ENCODE measurements around the gene BCAS3. TPM values are rescaled to one million over a fixed set of nuclear protein-coding genes. Genes with fewer than 3 reads are reported as not detected.
"Not testable (repeated sequence)": the region's sequence is repeated elsewhere in the genome, so short reads cannot be mapped to it uniquely, and the experiment has no call there.

The BCAS3 gene
- total RNA-seq, 1 donor from 2014 or later = 44.8 TPM

DNA sequence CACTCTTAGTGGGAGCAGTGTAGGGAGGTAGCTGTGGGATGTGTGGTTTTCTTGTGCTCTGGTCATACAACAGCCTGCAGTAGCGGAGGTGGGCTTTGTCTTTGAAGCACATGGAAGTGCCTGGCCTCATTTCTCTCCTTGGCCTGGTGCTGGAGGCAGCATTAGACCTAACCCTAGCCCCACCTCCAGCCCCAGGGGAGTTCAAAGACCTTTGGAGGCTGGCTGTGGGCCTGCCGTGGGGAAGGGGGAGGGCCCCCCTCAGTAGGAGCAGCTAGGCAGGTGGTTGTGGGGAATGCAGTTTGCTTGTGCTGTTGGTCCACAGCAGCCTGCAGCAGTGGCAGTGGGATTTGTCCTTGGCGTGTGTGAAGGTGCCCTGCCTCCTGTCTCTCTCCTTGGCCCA lies 91.7 kb downstream of the BCAS3 start:
- peaks cover 4% of the 10 kb centered on the region for H3K9me3 Mint-ChIP-seq (ENCODE audit: unreplicated experiment)
- no peak for DNase-seq
- H3K36me3 Mint-ChIP-seq (ENCODE audit: unreplicated experiment) = no peaks in the 10 kb centered on the region
- no peak overlapping the region for H3K27ac Mint-ChIP-seq (ENCODE audit: unreplicated experiment)
- H3K4me1 Mint-ChIP-seq (ENCODE audit: low read depth, unreplicated experiment) = no peaks in the 10 kb centered on the region
- H3K27me3 Mint-ChIP-seq (ENCODE audit: unreplicated experiment) = no peaks in the 10 kb centered on the region
- no peak overlapping the region for H3K4me3 Mint-ChIP-seq (ENCODE audit: unreplicated experiment)
- TF ChIP-seq, protein P1, sequence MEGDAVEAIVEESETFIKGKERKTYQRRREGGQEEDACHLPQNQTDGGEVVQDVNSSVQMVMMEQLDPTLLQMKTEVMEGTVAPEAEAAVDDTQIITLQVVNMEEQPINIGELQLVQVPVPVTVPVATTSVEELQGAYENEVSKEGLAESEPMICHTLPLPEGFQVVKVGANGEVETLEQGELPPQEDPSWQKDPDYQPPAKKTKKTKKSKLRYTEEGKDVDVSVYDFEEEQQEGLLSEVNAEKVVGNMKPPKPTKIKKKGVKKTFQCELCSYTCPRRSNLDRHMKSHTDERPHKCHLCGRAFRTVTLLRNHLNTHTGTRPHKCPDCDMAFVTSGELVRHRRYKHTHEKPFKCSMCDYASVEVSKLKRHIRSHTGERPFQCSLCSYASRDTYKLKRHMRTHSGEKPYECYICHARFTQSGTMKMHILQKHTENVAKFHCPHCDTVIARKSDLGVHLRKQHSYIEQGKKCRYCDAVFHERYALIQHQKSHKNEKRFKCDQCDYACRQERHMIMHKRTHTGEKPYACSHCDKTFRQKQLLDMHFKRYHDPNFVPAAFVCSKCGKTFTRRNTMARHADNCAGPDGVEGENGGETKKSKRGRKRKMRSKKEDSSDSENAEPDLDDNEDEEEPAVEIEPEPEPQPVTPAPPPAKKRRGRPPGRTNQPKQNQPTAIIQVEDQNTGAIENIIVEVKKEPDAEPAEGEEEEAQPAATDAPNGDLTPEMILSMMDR (IDR thresholded peaks at IDR 0.05; ENCODE audit: partially characterized antibody, unreplicated experiment) = no peak

DNA sequence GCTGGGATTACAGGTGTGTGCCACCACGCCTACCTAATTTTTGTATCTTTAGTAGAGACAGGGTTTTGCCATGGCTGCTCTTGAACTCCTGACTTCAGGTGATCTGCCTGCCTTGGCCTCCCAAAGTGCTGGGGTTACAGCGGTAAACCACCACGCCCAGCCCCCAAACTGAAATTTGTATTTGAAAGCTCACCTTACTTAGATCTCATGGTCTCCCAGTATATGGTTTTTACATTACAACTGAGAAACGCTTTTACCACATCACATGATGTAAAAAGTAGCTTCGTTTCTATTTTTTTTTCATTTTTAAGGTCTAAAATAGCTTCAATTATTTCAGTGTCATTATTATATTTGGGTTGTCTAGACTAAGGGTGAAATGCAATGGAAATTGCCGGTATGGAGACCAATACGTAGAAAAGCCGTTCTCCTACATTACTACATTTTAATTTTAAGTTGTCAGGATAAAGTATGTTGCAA lies 93.3 kb downstream of the BCAS3 start:
- Mint-ChIP-seq H3K4me1 (ENCODE audit: low read depth, unreplicated experiment) (no peaks in the 10 kb centered on the region), H3K27me3 (ENCODE audit: unreplicated experiment) (no peaks in the 10 kb centered on the region), H3K27ac (ENCODE audit: unreplicated experiment) (no peak overlapping the region), H3K4me3 (ENCODE audit: unreplicated experiment) (no peak overlapping the region), H3K9me3 (ENCODE audit: unreplicated experiment) (peaks cover 2% of the 10 kb centered on the region), H3K36me3 (ENCODE audit: unreplicated experiment) (no peaks in the 10 kb centered on the region)
- TF ChIP-seq, protein P1 (IDR thresholded peaks at IDR 0.05; ENCODE audit: partially characterized antibody, unreplicated experiment) = no peak
- DNase-seq = no peak

DNA sequence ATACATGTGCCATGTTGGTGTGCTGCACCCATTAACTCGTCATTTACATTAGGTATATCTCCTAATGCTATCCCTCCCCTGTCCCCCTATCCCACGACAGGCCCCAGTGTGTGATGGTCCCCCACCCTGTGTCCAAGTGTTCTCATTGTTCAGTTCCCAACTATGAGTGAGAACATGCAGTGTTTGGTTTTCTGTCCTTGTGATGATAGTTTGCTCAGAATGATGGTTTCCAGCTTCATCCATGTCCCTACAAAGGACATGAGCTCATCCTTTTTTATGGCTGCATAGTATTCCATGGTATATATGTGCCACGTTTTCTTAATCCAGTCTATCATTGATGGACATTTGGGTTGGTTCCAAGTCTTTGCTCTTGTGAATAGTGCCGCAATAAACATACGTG lies 94.0 kb downstream of the BCAS3 start:
- not testable (repeated sequence) for DNase-seq; H3K9me3 Mint-ChIP-seq (ENCODE audit: unreplicated experiment); H3K36me3 Mint-ChIP-seq (ENCODE audit: unreplicated experiment); H3K27me3 Mint-ChIP-seq (ENCODE audit: unreplicated experiment); H3K27ac Mint-ChIP-seq (ENCODE audit: unreplicated experiment); H3K4me3 Mint-ChIP-seq (ENCODE audit: unreplicated experiment); H3K4me1 Mint-ChIP-seq (ENCODE audit: low read depth, unreplicated experiment)

DNA sequence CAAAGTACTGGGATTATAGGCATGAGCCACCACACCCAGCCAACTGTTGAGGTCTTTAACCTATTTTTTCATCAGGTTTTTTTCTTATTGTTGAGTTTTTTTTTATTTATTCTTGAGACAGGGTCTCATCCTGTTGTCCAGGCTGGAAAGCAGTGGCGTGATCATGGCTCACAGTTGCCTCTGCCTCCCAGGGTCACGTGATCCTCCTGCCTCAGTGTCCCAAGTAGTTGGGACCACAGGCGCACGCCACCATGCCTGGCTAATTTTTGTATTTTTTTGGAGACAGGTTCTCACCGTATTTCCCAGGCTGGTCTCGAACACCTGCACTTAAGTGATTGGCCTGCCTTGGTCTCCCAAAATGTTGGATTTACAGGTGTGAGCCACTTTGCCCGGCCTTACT lies 95.9 kb downstream of the BCAS3 start:
- H3K9me3 Mint-ChIP-seq (ENCODE audit: unreplicated experiment) = no peaks in the 10 kb centered on the region
- no peak overlapping the region for H3K4me3 Mint-ChIP-seq (ENCODE audit: unreplicated experiment)
- H3K27ac Mint-ChIP-seq (ENCODE audit: unreplicated experiment) = no peak overlapping the region
- TF ChIP-seq, protein P1 (IDR thresholded peaks at IDR 0.05; ENCODE audit: partially characterized antibody, unreplicated experiment) = no peak
- no peak for DNase-seq
- no peaks in the 10 kb centered on the region for H3K27me3 Mint-ChIP-seq (ENCODE audit: unreplicated experiment)
- H3K4me1 Mint-ChIP-seq (ENCODE audit: low read depth, unreplicated experiment) = no peaks in the 10 kb centered on the region
- H3K36me3 Mint-ChIP-seq (ENCODE audit: unreplicated experiment) = no peaks in the 10 kb centered on the region

DNA sequence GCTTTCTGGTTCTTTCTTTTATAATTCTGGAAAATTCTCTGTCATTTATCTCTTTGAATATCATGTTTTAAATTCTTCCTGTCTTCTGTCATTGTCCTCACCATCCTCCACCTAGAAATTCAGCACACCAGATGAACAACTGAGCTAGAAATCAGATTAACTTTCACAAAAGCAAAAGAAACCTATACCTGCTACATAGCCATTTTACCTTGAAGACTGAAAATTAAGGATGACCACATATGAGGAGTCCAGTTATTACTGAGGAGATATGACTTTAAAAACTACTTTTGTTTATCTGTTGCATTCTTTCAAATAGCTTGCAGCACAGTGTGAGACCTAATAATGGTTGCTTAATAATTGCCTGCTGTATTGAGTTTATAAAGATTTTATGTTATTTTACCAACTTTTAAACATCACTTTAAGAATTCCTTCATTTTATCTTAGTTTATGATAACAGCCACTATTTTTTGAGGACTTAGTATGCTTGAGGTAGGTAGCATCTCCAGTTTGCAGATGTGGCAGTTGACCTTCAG lies 104.3 kb downstream of the BCAS3 start:
- TF ChIP-seq, protein P1 (IDR thresholded peaks at IDR 0.05; ENCODE audit: partially characterized antibody, unreplicated experiment) = no peak
- no peak overlapping the region for H3K4me3 Mint-ChIP-seq (ENCODE audit: unreplicated experiment)
- H3K27ac Mint-ChIP-seq (ENCODE audit: unreplicated experiment) = no peak overlapping the region
- H3K27me3 Mint-ChIP-seq (ENCODE audit: unreplicated experiment) = no peaks in the 10 kb centered on the region
- DNase-seq = no peak
- H3K4me1 Mint-ChIP-seq (ENCODE audit: low read depth, unreplicated experiment) = no peaks in the 10 kb centered on the region
- H3K36me3 Mint-ChIP-seq (ENCODE audit: unreplicated experiment) = no peaks in the 10 kb centered on the region
- no peaks in the 10 kb centered on the region for H3K9me3 Mint-ChIP-seq (ENCODE audit: unreplicated experiment)

All from glutamatergic neuron (in vitro differentiated cells).